GM23338 (cell line): ENCODE results near the gene MSANTD4.

Experiments used
- NANOG ChIP-seq: IDR thresholded peaks from 2 replicates; pipeline ENCODE4 v1.6.1; 2016; ENCODE audit warnings: antibody characterized with exemption, borderline replicate concordance
- POLR2AphosphoS5 ChIP-seq: IDR thresholded peaks from 2 replicates; pipeline ENCODE4 v1.6.1; 2016; ENCODE audit warnings: antibody characterized with exemption, low read depth
- ZNF331 ChIP-seq: fragments of 250-450 bp; sonication (Bioruptor Pico); IDR thresholded peaks from 2 replicates; pipeline ENCODE4 v1.5.0; 2020; ENCODE audit warnings: low read depth, mild to moderate bottlenecking, moderate library complexity
- TF ChIP-seq, protein P1 (sequence below), 2 experiments: fragments of 200-600 bp in 1 of 2; sonication (generic) in 1 of 2; conservative IDR thresholded peaks; 2 replicates each; pipeline versions ENCODE4 v1.5.1 to v1.6.1; 2016 to 2017; ENCODE audit warnings: antibody characterized with exemption in 2 of 2, low read depth in 2 of 2, mild to moderate bottlenecking in 2 of 2, moderate library complexity in 1 of 2

DNA sequence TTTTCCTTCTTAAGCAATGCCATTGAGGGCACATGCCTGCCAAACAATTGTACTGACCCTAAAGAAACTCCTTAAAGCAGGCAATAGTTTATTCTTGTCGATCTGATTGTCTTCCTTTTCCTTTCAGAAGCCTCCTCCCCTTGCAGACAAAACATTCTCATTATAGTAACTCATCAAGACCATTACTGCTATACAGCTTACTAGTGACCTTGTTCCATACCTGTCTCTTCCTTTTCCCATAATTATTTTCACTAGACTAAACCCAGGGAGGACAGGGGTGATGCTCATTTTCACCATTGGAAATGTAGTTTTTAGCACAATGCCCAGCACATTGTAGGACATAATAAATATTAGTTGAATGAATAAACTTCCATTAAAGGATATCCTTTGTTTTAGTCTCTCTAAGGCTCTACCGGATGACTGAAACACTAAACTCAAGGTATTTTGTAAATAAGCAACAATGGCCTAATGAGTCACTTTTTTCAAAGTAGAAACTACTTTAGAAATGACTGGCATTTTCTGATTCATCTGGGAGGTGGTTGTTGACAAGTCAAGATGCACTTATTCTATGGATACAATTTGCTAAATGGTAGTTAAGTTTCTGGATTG lies 9.3 kb upstream of the MSANTD4 start:
- TF ChIP-seq ZNF331 (CRISPR knock-in tag) (no peak), POLR2AphosphoS5 (no peak), NANOG (no peak)
- TF ChIP-seq, protein P1, sequence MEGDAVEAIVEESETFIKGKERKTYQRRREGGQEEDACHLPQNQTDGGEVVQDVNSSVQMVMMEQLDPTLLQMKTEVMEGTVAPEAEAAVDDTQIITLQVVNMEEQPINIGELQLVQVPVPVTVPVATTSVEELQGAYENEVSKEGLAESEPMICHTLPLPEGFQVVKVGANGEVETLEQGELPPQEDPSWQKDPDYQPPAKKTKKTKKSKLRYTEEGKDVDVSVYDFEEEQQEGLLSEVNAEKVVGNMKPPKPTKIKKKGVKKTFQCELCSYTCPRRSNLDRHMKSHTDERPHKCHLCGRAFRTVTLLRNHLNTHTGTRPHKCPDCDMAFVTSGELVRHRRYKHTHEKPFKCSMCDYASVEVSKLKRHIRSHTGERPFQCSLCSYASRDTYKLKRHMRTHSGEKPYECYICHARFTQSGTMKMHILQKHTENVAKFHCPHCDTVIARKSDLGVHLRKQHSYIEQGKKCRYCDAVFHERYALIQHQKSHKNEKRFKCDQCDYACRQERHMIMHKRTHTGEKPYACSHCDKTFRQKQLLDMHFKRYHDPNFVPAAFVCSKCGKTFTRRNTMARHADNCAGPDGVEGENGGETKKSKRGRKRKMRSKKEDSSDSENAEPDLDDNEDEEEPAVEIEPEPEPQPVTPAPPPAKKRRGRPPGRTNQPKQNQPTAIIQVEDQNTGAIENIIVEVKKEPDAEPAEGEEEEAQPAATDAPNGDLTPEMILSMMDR (conservative IDR thresholded peaks at IDR 0.05; ENCODE audit: low read depth in 2 of 2) = no peak
